DND-41 (cell line): ENCODE measurements around the gene STAMBPL1.
A peak's percentile ranks its signal among the peaks of the same experiment; 100 is the strongest.
"Not testable (repeated sequence)": the region's sequence is repeated elsewhere in the genome, so short reads cannot be mapped to it uniquely, and the experiment has no call there.

Experiments used
- ATAC-seq: fragments of 200-7000 bp; cut with Tn5 transposase; 3 replicates; pipeline ENCODE4 v1.9.1; 2021; ENCODE audit warnings: low read depth; ENCODE audit not compliant: insufficient read depth
- DNase-seq: peaks from one replicate; pipeline ENCODE4 v3.0.0-alpha.2; 2020
- H2AFZ ChIP-seq: 2 replicates; pipeline ENCODE4 v1.6.0; 2012; ENCODE audit warnings: low read depth, low read length
- H3K27ac ChIP-seq: 2 replicates; pipeline ENCODE4 v1.5.1; 2012; ENCODE audit warnings: low read length, inconsistent platforms
- H3K27me3 ChIP-seq: fragments of 200-600 bp; sonication (generic); 2 replicates; pipeline ENCODE4 v1.6.0; 2012; ENCODE audit warnings: low read length, mild to moderate bottlenecking, inconsistent platforms; ENCODE audit not compliant: insufficient read depth, poor library complexity
- H3K36me3 ChIP-seq: 2 replicates; pipeline ENCODE4 v1.5.1; 2012; ENCODE audit warnings: low read length, inconsistent platforms; ENCODE audit not compliant: insufficient read depth
- H3K4me1 ChIP-seq: 2 replicates; pipeline ENCODE4 v1.5.1; 2012; ENCODE audit warnings: mild to moderate bottlenecking, low read length; ENCODE audit not compliant: insufficient read depth
- H3K4me2 ChIP-seq: 2 replicates; pipeline ENCODE4 v1.6.0; 2012; ENCODE audit warnings: mild to moderate bottlenecking, moderate library complexity, low read length, inconsistent platforms; ENCODE audit not compliant: insufficient read depth
- H3K4me3 ChIP-seq, 2 experiments: fragments of 200-600 bp in 1 of 2; shearing (Covaris generic) in 1 of 2; 2 replicates each; pipeline ENCODE4 v1.5.1; 2012 to 2016; ENCODE audit warnings: inconsistent platforms in 2 of 2, low read length in 2 of 2, mild to moderate bottlenecking in 2 of 2, low read depth in 1 of 2, moderate library complexity in 1 of 2
- H3K79me2 ChIP-seq: 2 replicates; pipeline ENCODE4 v1.6.0; 2012; ENCODE audit warnings: low read length, inconsistent platforms; ENCODE audit not compliant: insufficient read depth
- H3K9ac ChIP-seq: 2 replicates; pipeline ENCODE4 v1.6.0; 2012; ENCODE audit warnings: low read depth, mild to moderate bottlenecking, inconsistent platforms, low read length, moderate library complexity
- H3K9me3 ChIP-seq: 2 replicates; pipeline ENCODE4 v1.5.1; 2012; ENCODE audit warnings: low read length, moderate library complexity, mild to moderate bottlenecking, inconsistent platforms; ENCODE audit not compliant: insufficient read depth, severe bottlenecking
- H4K20me1 ChIP-seq: 2 replicates; pipeline ENCODE4 v1.6.0; 2012; ENCODE audit warnings: low read length; ENCODE audit not compliant: insufficient read depth
- CTCF ChIP-seq: IDR thresholded peaks from 2 replicates; pipeline ENCODE4 v1.5.1; 2012; ENCODE audit warnings: borderline replicate concordance, low read length, moderate library complexity, mild to moderate bottlenecking; ENCODE audit not compliant: poor library complexity, severe bottlenecking; ENCODE audit errors: extremely low read depth
- EZH2 ChIP-seq: IDR thresholded peaks from 3 replicates; pipeline ENCODE4 v1.6.1; 2012; ENCODE audit warnings: borderline replicate concordance, low read depth, mild to moderate bottlenecking, moderate library complexity, low read length, inconsistent platforms; ENCODE audit not compliant: severe bottlenecking

Gene STAMBPL1

GRCh38 chr10:88881320-88881719, 1.3 kb downstream of the STAMBPL1 start:
- no peaks in the 10 kb centered on the region for H3K9me3 ChIP-seq
- H3K79me2 ChIP-seq, result peaks cover 63% of the 10 kb centered on the region
- DNase-seq, result peak; percentile 33
- H3K27ac ChIP-seq, result peak overlapping the region; percentile 96
- peaks cover 31% of the 10 kb centered on the region for H3K36me3 ChIP-seq
- H3K9ac ChIP-seq, result peak overlapping the region; percentile 90
- TF ChIP-seq EZH2, result no peak
- TF ChIP-seq CTCF, result no peak
- H3K4me3 ChIP-seq, result peak overlapping the region; percentile 76 to 85
- peak overlapping the region; percentile 70 for H3K4me2 ChIP-seq
- H4K20me1 ChIP-seq, result peaks cover 16% of the 10 kb centered on the region; the same call in 1 of the 2 replicates
- no peak for ATAC-seq
- H3K4me1 ChIP-seq, result peaks cover 75% of the 10 kb centered on the region
- H2AFZ ChIP-seq, result peak overlapping the region; percentile 91
- no peaks in the 10 kb centered on the region for H3K27me3 ChIP-seq

GRCh38 chr10:88881922-88882645, 2.0 kb downstream of the STAMBPL1 start:
- ATAC-seq, result no peak
- Histone ChIP-seq H3K27ac (peak overlapping the region; percentile 96), H3K27me3 (no peaks in the 10 kb centered on the region), H3K9me3 (no peaks in the 10 kb centered on the region), H3K36me3 (peaks cover 31% of the 10 kb centered on the region), H3K4me1 (peaks cover 74% of the 10 kb centered on the region), H3K79me2 (peaks cover 70% of the 10 kb centered on the region), H3K4me3 (peak overlapping the region; percentile 76 to 85), H3K4me2 (peak overlapping the region; percentile 70), H4K20me1 (peaks cover 21% of the 10 kb centered on the region; the same call in 1 of the 2 replicates), H3K9ac (peak overlapping the region; percentile 90), H2AFZ (no peak overlapping the region)
- DNase-seq, result no peak
- TF ChIP-seq CTCF (no peak), EZH2 (no peak)

GRCh38 chr10:88882646-88883447, 2.8 kb downstream of the STAMBPL1 start:
- peak overlapping the region; percentile 90; the same call in 1 of the 2 replicates for H3K9ac ChIP-seq
- H4K20me1 ChIP-seq, result peaks cover 27% of the 10 kb centered on the region
- not testable (repeated sequence) for H3K27me3 ChIP-seq, DNase-seq, ATAC-seq, H2AFZ ChIP-seq, H3K9me3 ChIP-seq
- peak overlapping the region; percentile 70 for H3K4me2 ChIP-seq
- peaks cover 78% of the 10 kb centered on the region for H3K79me2 ChIP-seq
- H3K4me1 ChIP-seq, result peaks cover 71% of the 10 kb centered on the region
- H3K4me3 ChIP-seq, result peak overlapping the region; percentile 76 to 85; a peak in 3 of 4 replicates
- peaks cover 31% of the 10 kb centered on the region for H3K36me3 ChIP-seq
- peak overlapping the region; percentile 96; the same call in 1 of the 2 replicates for H3K27ac ChIP-seq

- Histone ChIP-seq H3K36me3 (peaks cover 36% of the 10 kb centered on the region), H3K4me2 (peak overlapping the region; percentile 70), H3K27ac (no peak overlapping the region), H2AFZ (no peak overlapping the region), H3K9ac (no peak overlapping the region), H3K9me3 (no peaks in the 10 kb centered on the region), H4K20me1 (peaks cover 32% of the 10 kb centered on the region), H3K4me3 (no peak overlapping the region), H3K27me3 (no peaks in the 10 kb centered on the region), H3K79me2 (peaks cover 84% of the 10 kb centered on the region), H3K4me1 (peaks cover 70% of the 10 kb centered on the region)
- ATAC-seq (no peak), DNase-seq (no peak)
- no peak for TF ChIP-seq CTCF
- no peak for TF ChIP-seq EZH2
Observed at GRCh38 chr10:88883448-88883809, 3.4 kb downstream of the STAMBPL1 start.
